ENCODE data around the gene SMIM32. TPM values are rescaled to one million over a fixed set of nuclear protein-coding genes. Genes with fewer than 3 reads are reported as not detected.

The SMIM32 gene
- total and polyA plus RNA-seq, 4 donors = 0.02 TPM; not detected in 3

- TF ChIP-seq FOXA2 (IDR thresholded peaks at IDR 0.05) = no peak
- no peak for TF ChIP-seq RAD21 (IDR thresholded peaks at IDR 0.05)
- TF ChIP-seq MAX (IDR thresholded peaks at IDR 0.05) = no peak
- TF ChIP-seq TAF1 (conservative IDR thresholded peaks at IDR 0.05) = no peak
- TF ChIP-seq REST (IDR thresholded peaks at IDR 0.05) = no peak
- TF ChIP-seq FOXA1 (IDR thresholded peaks at IDR 0.05) = no peak
- no peak for TF ChIP-seq JUND (IDR thresholded peaks at IDR 0.05)
- TF ChIP-seq ZBTB33 (IDR thresholded peaks at IDR 0.05) = no peak
- H3K27ac ChIP-seq (ENCODE audit: low read depth in 1 of 2, low read length in 2 of 2) = no peak overlapping the region
- no peak for DNase-seq (ENCODE audit: low spot score)
- H3K27me3 ChIP-seq (ENCODE audit: control insufficient read depth in 4 of 4, insufficient read depth in 4 of 4, low read length in 3 of 4) = no peaks in the 10 kb centered on the region
- no peaks in the 10 kb centered on the region for H3K9me3 ChIP-seq (ENCODE audit: control insufficient read depth in 4 of 4, low read length in 3 of 4)
- no peak overlapping the region for H3K9ac ChIP-seq (ENCODE audit: low read depth in 1 of 2, low read length in 2 of 2)
- no peak overlapping the region for H3K4me3 ChIP-seq (ENCODE audit: low read depth in 1 of 3, low read length in 3 of 3)
- peaks cover 12 to 33% (median 22%) of the 10 kb centered on the region in 4 donors for H3K4me1 ChIP-seq (ENCODE audit: control insufficient read depth in 4 of 4, insufficient read depth in 4 of 4, low read length in 3 of 4)
- no peaks in the 10 kb centered on the region for H3K36me3 ChIP-seq (ENCODE audit: control insufficient read depth in 4 of 4, insufficient read depth in 3 of 4, low read depth in 1 of 4, low read length in 3 of 4)
Measured at GRCh38 chr5:136141561-136141960, 51.4 kb downstream of the SMIM32 start.

Other genes starting within 250 kb of the SMIM32 start
- gene LECT2, start 238.2 kb downstream of the SMIM32 start, total RNA-seq = 10 to 100 TPM; 72.0 to 93.8 TPM
- 10 to 100 TPM; 27.4 to 90.2 TPM for gene LECT2, start 238.2 kb downstream of the SMIM32 start, polyA plus RNA-seq
- 100 to 1,000 TPM in 1 of 2 donors, 10 to 100 TPM in 1; 45.2 to 144 TPM for gene TGFBI, start 164.2 kb downstream of the SMIM32 start, total RNA-seq
- 10 to 100 TPM; 33.7 to 43.0 TPM for gene TGFBI, start 164.2 kb downstream of the SMIM32 start, polyA plus RNA-seq
- 10 to 100 TPM; 16.2 to 42.0 TPM for gene SMAD5, start 60.3 kb downstream of the SMIM32 start, total RNA-seq
- 10 to 100 TPM in 1 of 2 donors, 1 to 10 TPM in 1; 5.9 to 16.5 TPM for gene SMAD5, start 60.3 kb downstream of the SMIM32 start, polyA plus RNA-seq
- not detected for gene TRPC7, start 172.4 kb upstream of the SMIM32 start, total RNA-seq
- not detected for gene TRPC7, start 172.4 kb upstream of the SMIM32 start, polyA plus RNA-seq